Lung (tissue), 12 donors: ENCODE data around the gene PAGR1. TPM values are rescaled to one million over a fixed set of nuclear protein-coding genes. Genes with fewer than 3 reads are reported as not detected.

Source experiments
- ATAC-seq: fragments of 200-7000 bp; cut with Tn5 transposase; one replicate; pipeline ENCODE4 v1.9.1; 2020; ENCODE audit warnings: moderate number of reproducible peaks; ENCODE audit not compliant: insufficient read depth, low FRiP score
- DNase-seq, 3 donors: peaks; one replicate each; pipeline ENCODE4 v3.0.0-alpha.2; 2013 to 2017
- H3K27ac ChIP-seq, 2 donors: one replicate each; pipeline ENCODE4 v1.5.1; 2013; ENCODE audit warnings: mild to moderate bottlenecking in 2 of 2, moderate library complexity in 2 of 2, control low read depth in 1 of 2, inconsistent platforms in 1 of 2, low read depth in 1 of 2, low read length in 1 of 2
- H3K27me3 ChIP-seq, 3 donors: one replicate each; pipeline ENCODE4 v1.5.1; 2013; ENCODE audit warnings: low read length in 2 of 3; ENCODE audit not compliant: control insufficient read depth in 3 of 3, insufficient read depth in 3 of 3
- H3K36me3 ChIP-seq, 4 donors: one replicate each; pipeline ENCODE4 v1.5.1; 2013; ENCODE audit warnings: low read length in 4 of 4, mild to moderate bottlenecking in 1 of 4, moderate library complexity in 1 of 4; ENCODE audit not compliant: control insufficient read depth in 4 of 4, insufficient read depth in 4 of 4
- H3K4me1 ChIP-seq, 5 donors: one replicate each; pipeline ENCODE4 v1.5.1; 2013; ENCODE audit warnings: low read length in 5 of 5, mild to moderate bottlenecking in 2 of 5, moderate library complexity in 1 of 5; ENCODE audit not compliant: control insufficient read depth in 5 of 5, insufficient read depth in 5 of 5
- H3K4me3 ChIP-seq: one replicate; pipeline ENCODE4 v1.5.1; 2013; ENCODE audit warnings: mild to moderate bottlenecking, control low read depth, moderate library complexity
- H3K9ac ChIP-seq, 2 donors: one replicate each; pipeline ENCODE4 v1.5.1; 2013; ENCODE audit warnings: low read length in 2 of 2, control low read depth in 1 of 2; ENCODE audit not compliant: insufficient read depth in 1 of 2
- H3K9me3 ChIP-seq, 4 donors: one replicate each; pipeline ENCODE4 v1.5.1; 2013; ENCODE audit warnings: low read length in 3 of 4, mild to moderate bottlenecking in 1 of 4, moderate library complexity in 1 of 4; ENCODE audit not compliant: control insufficient read depth in 4 of 4, insufficient read depth in 3 of 4
- WGBS, 2 donors: extraction: QIAGEN DNeasy Blood & Tissue Kit; methylation state at CpG; one replicate each; pipeline ENCODE4 v1.1.7; 2013; 5-methylcytosine and 5-hydroxymethylcytosine counted together
- polyA plus RNA-seq, 2 donors: library from polyadenylated mRNA; stranded (reverse); fragments of 200-250 nt; gene quantifications; one replicate each; pipeline ENCODE4 v1.2.1, GENCODE V29; 2013
- total RNA-seq, 2 donors: library from RNA; depleted of rRNA in 1 of 2; stranded (reverse); fragments of >200 nt in 1 of 2; gene quantifications; one replicate each; pipeline ENCODE4 v1.2.1, GENCODE V29; 2014 to 2021
- TF ChIP-seq, protein P1 (sequence below): IDR thresholded peaks from 2 replicates; pipeline ENCODE4 v1.5.1; 2012; ENCODE audit warnings: mild to moderate bottlenecking; ENCODE audit errors: control extremely low read depth, extremely low read depth
- donor health status: control.
- donor health status: control.
- donor health status: Bipolar disorder and iron deficiency.
- donor health status: healthy.
- donor health status: DM: yes; HTN: yes; CAD: no.

Gene PAGR1
- total and polyA plus RNA-seq, 4 donors: 18.4 to 43.2 (median 26.5) TPM

DNA sequence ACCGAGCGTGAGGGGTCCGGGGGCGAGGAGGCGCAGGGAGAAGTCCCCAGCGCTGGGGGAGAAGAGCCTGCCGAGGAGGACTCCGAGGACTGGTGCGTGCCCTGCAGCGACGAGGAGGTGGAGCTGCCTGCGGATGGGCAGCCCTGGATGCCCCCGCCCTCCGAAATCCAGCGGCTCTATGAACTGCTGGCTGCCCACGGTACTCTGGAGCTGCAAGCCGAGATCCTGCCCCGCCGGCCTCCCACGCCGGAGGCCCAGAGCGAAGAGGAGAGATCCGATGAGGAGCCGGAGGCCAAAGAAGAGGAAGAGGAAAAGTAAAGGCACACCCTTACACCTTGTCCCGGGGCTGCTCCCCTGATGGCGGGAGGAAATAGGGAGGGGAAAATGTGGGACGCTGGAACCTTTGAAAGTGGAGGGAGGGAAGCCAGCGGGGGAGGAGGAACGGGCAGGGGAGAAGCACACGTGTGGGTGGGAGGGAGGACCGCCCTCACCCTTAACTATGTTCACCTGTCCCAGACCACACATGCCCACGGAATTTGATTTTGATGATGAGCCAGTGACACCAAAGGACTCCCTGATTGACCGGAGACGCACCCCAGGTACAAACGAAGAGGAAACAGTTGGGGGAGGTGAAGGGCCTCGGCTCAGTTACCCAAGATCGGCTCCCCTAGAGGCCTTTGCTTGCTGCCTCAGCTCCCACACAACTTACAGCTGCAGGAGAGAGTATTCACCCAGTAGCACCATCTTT, 916 bp downstream of the PAGR1 start:
- Histone ChIP-seq H3K4me3 (peak overlapping the region; percentile 70), H3K9me3 (no peaks in the 10 kb centered on the region), H3K4me1 (peaks cover 0 to 66% (median 17%) of the 10 kb centered on the region in 5 donors), H3K9ac (peak overlapping the region in 1 of 2 donors; percentile 58), H3K36me3 (peaks cover 0 to 16% (median 9%) of the 10 kb centered on the region in 4 donors), H3K27ac (peak overlapping the region; percentile 95 to 96), H3K27me3 (no peaks in the 10 kb centered on the region)
- DNase-seq (peak; percentile 65 to 70 (median 67)), ATAC-seq (no peak)
- TF ChIP-seq, protein P1, sequence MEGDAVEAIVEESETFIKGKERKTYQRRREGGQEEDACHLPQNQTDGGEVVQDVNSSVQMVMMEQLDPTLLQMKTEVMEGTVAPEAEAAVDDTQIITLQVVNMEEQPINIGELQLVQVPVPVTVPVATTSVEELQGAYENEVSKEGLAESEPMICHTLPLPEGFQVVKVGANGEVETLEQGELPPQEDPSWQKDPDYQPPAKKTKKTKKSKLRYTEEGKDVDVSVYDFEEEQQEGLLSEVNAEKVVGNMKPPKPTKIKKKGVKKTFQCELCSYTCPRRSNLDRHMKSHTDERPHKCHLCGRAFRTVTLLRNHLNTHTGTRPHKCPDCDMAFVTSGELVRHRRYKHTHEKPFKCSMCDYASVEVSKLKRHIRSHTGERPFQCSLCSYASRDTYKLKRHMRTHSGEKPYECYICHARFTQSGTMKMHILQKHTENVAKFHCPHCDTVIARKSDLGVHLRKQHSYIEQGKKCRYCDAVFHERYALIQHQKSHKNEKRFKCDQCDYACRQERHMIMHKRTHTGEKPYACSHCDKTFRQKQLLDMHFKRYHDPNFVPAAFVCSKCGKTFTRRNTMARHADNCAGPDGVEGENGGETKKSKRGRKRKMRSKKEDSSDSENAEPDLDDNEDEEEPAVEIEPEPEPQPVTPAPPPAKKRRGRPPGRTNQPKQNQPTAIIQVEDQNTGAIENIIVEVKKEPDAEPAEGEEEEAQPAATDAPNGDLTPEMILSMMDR: no peak
- WGBS, 2 donors: 1 to 2% methylated on average over 35 to 37 of the region's 37 CpGs

DNA sequence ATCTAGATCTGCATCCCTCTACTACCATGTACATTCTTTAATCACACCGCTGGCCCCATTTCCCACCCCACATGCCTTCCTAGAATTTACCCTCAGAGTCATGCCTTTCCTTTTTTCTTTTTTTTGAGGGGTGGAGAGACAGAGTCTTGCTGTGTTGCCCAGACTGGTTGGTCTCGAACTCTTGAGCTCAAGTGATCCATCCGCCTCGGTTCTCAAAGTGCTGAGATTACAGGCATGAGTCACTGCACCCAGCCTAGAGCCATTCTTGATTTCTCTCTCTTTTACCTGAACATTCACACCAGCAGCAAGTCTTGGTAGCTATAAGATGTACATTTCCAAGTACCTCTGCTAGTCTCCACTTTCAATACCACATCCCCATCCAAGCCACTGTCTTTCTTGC, 2.1 kb downstream of the PAGR1 start:
- no peak for DNase-seq
- H3K4me3 ChIP-seq: no peak overlapping the region
- ATAC-seq: no peak
- H3K27me3 ChIP-seq: no peaks in the 10 kb centered on the region
- TF ChIP-seq, protein P1: no peak
- peaks cover 0 to 16% (median 9%) of the 10 kb centered on the region in 4 donors for H3K36me3 ChIP-seq
- peaks cover 0 to 56% (median 16%) of the 10 kb centered on the region in 5 donors for H3K4me1 ChIP-seq
- 77 to 92% methylated on average over 4 of the region's 4 CpGs for WGBS, 2 donors
- H3K9ac ChIP-seq: no peak overlapping the region
- no peak overlapping the region for H3K27ac ChIP-seq
- no peaks in the 10 kb centered on the region for H3K9me3 ChIP-seq

DNA sequence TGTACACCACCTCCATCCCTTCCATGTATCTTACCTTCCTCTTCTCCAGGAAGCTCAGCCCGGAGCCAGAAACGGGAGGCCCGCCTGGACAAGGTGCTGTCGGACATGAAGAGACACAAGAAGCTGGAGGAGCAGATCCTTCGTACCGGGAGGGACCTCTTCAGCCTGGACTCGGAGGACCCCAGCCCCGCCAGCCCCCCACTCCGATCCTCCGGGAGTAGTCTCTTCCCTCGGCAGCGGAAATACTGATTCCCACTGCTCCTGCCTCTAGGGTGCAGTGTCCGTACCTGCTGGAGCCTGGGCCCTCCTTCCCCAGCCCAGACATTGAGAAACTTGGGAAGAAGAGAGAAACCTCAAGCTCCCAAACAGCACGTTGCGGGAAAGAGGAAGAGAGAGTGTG, 3.6 kb downstream of the PAGR1 start:
- peaks cover 0 to 45% (median 20%) of the 10 kb centered on the region in 5 donors for H3K4me1 ChIP-seq
- TF ChIP-seq, protein P1: no peak
- no peak for DNase-seq

More for the DNA sequence above, 3.6 kb downstream of the PAGR1 start:
- peak overlapping the region in 1 of 2 donors; percentile 5 for H3K9ac ChIP-seq
- ATAC-seq: no peak
- no peak overlapping the region for H3K4me3 ChIP-seq
- 71 to 80% methylated on average over 15 of the region's 15 CpGs for WGBS, 2 donors
- H3K27me3 ChIP-seq: no peaks in the 10 kb centered on the region
- no peaks in the 10 kb centered on the region for H3K9me3 ChIP-seq
- peak overlapping the region in 1 of 2 donors; percentile 20 for H3K27ac ChIP-seq
- H3K36me3 ChIP-seq: peaks cover 0 to 16% (median 9%) of the 10 kb centered on the region in 4 donors
